C4-2B (cell line): ENCODE results near the gene F12.

Experiments
- ZFX ChIP-seq: fragments of 450-650 bp; IDR thresholded peaks from 2 replicates; pipeline ENCODE4 v1.6.1; 2017
- TF ChIP-seq, protein P1 (sequence below): fragments of 450-650 bp; conservative IDR thresholded peaks from 2 replicates; pipeline ENCODE4 v1.5.1; 2017; ENCODE audit warnings: mild to moderate bottlenecking

DNA sequence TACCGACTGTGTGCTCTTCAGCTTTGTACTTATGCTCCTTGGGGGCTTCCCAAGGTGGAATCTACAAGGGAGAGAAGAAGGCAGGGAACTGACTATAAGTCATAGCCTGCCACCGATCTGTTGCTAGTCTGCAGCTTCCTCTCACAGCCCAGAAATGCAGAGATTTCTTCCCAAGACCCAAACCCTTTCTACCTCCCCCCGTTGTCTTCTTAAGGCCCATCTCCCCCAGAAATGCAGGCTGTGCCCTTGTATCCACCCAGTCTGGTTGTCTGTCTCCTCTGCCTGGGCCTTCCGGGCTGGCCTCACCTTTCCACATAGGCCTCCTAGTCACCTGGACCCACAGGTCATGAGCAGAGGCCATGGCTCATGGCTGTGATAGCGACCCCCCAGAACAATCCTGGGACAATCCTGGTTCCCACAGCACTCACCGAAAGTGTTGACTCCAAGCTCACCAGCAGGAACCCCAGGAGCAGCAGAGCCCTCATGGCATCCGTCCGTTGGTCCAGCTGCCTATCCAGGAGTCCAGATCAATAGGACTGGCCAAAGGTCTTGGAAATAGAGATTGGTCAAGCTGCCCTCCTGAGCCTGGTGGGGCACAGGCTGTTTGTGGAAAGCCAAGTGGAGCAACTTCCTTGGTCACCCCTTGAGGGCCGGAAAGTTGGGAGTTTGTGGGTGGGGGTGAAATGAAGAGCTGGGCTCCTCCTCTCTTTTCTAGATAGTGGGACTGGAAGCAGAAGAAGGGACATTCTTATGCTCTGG lies at the start of gene F12:
- TF ChIP-seq, protein P1, sequence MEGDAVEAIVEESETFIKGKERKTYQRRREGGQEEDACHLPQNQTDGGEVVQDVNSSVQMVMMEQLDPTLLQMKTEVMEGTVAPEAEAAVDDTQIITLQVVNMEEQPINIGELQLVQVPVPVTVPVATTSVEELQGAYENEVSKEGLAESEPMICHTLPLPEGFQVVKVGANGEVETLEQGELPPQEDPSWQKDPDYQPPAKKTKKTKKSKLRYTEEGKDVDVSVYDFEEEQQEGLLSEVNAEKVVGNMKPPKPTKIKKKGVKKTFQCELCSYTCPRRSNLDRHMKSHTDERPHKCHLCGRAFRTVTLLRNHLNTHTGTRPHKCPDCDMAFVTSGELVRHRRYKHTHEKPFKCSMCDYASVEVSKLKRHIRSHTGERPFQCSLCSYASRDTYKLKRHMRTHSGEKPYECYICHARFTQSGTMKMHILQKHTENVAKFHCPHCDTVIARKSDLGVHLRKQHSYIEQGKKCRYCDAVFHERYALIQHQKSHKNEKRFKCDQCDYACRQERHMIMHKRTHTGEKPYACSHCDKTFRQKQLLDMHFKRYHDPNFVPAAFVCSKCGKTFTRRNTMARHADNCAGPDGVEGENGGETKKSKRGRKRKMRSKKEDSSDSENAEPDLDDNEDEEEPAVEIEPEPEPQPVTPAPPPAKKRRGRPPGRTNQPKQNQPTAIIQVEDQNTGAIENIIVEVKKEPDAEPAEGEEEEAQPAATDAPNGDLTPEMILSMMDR = no peak
- TF ChIP-seq ZFX = no peak
